Astrocyte (in vitro differentiated cells and primary cell): ENCODE results near the gene KRT75.

Source experiments
- CTCF ChIP-seq: IDR thresholded peaks from 2 replicates; pipeline ENCODE4 v1.5.1; 2011; ENCODE audit warnings: low read depth, mild to moderate bottlenecking, inconsistent platforms, low read length, moderate library complexity; ENCODE audit not compliant: insufficient read depth
- EZH2 ChIP-seq: IDR thresholded peaks from 2 replicates; pipeline ENCODE4 v1.6.1; 2012; ENCODE audit warnings: mild to moderate bottlenecking, low read length, inconsistent platforms; ENCODE audit not compliant: insufficient read depth

GRCh38 chr12:52401526-52401925, 32.6 kb downstream of the KRT75 start:
- no peak for TF ChIP-seq CTCF
- no peak for TF ChIP-seq EZH2
